SK-N-MC (cell line): Measurements from ENCODE around the gene ABCC1.

ENCODE experiments used
- EZH2 ChIP-seq: fragments of 200-600 bp; sonication (generic); IDR thresholded peaks from one replicate; pipeline ENCODE4 v1.6.1; 2017; ENCODE audit warnings: antibody characterized with exemption
- FOXP2 ChIP-seq: optimal IDR thresholded peaks from 2 replicates; pipeline ENCODE3; 2011; ENCODE audit warnings: mild to moderate bottlenecking, moderate library complexity; ENCODE audit not compliant: insufficient read depth; ENCODE audit errors: extremely low read length, control extremely low read depth
- POLR2AphosphoS5 ChIP-seq: IDR thresholded peaks from 2 replicates; pipeline ENCODE4 v1.6.1; 2012; ENCODE audit warnings: mild to moderate bottlenecking, low read depth, low read length, borderline replicate concordance

GRCh38 chr16:16084874-16085273 is 135.5 kb downstream of the ABCC1 start:
- TF ChIP-seq POLR2AphosphoS5 (no peak), EZH2 (no peak), FOXP2 (no peak)
